Measurements from ENCODE around the gene COMMD1.

DNA sequence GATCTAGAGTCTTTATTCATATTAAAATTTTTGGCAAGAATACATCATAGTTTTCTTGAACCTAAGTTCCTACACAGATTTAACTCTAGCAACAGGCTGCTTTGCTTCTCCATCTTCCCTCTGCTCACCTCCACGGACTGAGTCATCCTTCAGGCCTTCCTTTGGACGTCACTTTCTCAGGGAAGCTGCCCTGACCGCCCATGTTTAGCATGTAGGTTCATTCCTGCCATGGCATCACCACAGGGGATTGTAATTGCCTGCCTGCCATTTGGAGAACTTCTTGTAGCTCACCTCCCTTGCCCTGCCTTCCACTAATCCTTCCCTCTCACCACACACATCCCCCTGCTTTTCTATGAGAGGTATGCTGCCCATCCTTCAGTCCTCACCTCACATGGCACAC lies 246.5 kb downstream of the COMMD1 start:
- TF ChIP-seq POLR2A (IDR thresholded peaks at IDR 0.05; ENCODE audit: low read depth, low read length) (no peak), TAF1 (IDR thresholded peaks at IDR 0.05; ENCODE audit: borderline replicate concordance, low read depth, low read length) (no peak)

Measured in GM12892 (cell line).